Vagina (tissue), 2 donors: ENCODE data around the gene ABCA6.

Experiments
- CTCF ChIP-seq, 3 experiments: fragments of 450-650 bp in 2 of 3; fragments of 200-600 bp in 1 of 3; sonication (generic) in 1 of 3; IDR thresholded peaks; one replicate each; pipeline ENCODE4 v1.5.1; 2017 to 2019; ENCODE audit warnings: antibody characterized with exemption in 3 of 3, mild to moderate bottlenecking in 2 of 3, moderate library complexity in 2 of 3
- POLR2A ChIP-seq, 2 donors: fragments of 450-650 bp; IDR thresholded peaks; one replicate each; pipeline ENCODE4 v1.6.1; 2017; ENCODE audit warnings: antibody characterized with exemption in 2 of 2, mild to moderate bottlenecking in 2 of 2, moderate library complexity in 2 of 2
- POLR2AphosphoS5 ChIP-seq, 2 donors: sonication (generic); formaldehyde crosslinking; IDR thresholded peaks; one replicate each; pipeline ENCODE4 v1.9.0; 2017; ENCODE audit warnings: antibody characterized with exemption in 2 of 2, mild to moderate bottlenecking in 2 of 2, low read depth in 1 of 2; ENCODE audit not compliant: insufficient read depth in 1 of 2

- TF ChIP-seq CTCF (IDR thresholded peaks at IDR 0.05) (no peak), POLR2AphosphoS5 (IDR thresholded peaks at IDR 0.05; ENCODE audit: insufficient read depth in 1 of 2, low read depth in 1 of 2) (no peak), POLR2A (IDR thresholded peaks at IDR 0.05) (no peak)
Observed at GRCh38 chr17:69084911-69085310, 56.8 kb downstream of the ABCA6 start.
